ENCODE results near the gene GPR176.

DNA sequence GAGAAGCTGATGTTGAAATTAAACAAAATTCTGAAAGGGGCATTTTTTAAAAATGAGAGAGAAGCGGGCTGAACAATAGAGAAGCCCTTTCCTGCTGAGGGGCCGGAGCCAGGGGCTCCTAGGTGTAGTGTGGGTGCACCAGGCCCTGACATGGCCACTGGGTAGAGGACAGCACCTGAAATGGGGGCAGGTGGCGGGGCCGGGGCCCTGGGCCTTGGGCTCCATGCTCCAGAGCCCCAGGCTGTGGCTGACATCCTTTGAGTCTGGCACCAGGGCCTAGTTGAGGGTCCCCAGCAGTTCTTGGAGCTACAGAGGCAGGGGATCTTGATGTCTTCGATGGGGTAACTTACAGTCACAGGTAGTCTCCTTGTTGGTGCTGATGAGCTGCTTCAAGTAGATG, 6.5 kb upstream of the GPR176 start:
- TF ChIP-seq ZNF677 (tag by site-specific recombination; IDR thresholded peaks at IDR 0.05) (no peak), ZSCAN30 (tag by site-specific recombination; IDR thresholded peaks at IDR 0.05) (no peak), ZNF350 (tag by site-specific recombination; IDR thresholded peaks at IDR 0.05) (no peak), ZNF292 (tag by site-specific recombination; IDR thresholded peaks at IDR 0.05; ENCODE audit: borderline replicate concordance, low read depth) (no peak), ZNF121 (tag by site-specific recombination; IDR thresholded peaks at IDR 0.05) (no peak), ZNF610 (tag by site-specific recombination; IDR thresholded peaks at IDR 0.05; ENCODE audit: borderline replicate concordance) (no peak)
- TF ChIP-seq, protein P1, sequence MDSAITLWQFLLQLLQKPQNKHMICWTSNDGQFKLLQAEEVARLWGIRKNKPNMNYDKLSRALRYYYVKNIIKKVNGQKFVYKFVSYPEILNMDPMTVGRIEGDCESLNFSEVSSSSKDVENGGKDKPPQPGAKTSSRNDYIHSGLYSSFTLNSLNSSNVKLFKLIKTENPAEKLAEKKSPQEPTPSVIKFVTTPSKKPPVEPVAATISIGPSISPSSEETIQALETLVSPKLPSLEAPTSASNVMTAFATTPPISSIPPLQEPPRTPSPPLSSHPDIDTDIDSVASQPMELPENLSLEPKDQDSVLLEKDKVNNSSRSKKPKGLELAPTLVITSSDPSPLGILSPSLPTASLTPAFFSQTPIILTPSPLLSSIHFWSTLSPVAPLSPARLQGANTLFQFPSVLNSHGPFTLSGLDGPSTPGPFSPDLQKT (IDR thresholded peaks at IDR 0.05; ENCODE audit: borderline replicate concordance, low read depth, low read length) = no peak
- TF ChIP-seq, protein P2, sequence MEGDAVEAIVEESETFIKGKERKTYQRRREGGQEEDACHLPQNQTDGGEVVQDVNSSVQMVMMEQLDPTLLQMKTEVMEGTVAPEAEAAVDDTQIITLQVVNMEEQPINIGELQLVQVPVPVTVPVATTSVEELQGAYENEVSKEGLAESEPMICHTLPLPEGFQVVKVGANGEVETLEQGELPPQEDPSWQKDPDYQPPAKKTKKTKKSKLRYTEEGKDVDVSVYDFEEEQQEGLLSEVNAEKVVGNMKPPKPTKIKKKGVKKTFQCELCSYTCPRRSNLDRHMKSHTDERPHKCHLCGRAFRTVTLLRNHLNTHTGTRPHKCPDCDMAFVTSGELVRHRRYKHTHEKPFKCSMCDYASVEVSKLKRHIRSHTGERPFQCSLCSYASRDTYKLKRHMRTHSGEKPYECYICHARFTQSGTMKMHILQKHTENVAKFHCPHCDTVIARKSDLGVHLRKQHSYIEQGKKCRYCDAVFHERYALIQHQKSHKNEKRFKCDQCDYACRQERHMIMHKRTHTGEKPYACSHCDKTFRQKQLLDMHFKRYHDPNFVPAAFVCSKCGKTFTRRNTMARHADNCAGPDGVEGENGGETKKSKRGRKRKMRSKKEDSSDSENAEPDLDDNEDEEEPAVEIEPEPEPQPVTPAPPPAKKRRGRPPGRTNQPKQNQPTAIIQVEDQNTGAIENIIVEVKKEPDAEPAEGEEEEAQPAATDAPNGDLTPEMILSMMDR (tag by site-specific recombination; IDR thresholded peaks at IDR 0.05) = no peak
- TF ChIP-seq, protein P3, sequence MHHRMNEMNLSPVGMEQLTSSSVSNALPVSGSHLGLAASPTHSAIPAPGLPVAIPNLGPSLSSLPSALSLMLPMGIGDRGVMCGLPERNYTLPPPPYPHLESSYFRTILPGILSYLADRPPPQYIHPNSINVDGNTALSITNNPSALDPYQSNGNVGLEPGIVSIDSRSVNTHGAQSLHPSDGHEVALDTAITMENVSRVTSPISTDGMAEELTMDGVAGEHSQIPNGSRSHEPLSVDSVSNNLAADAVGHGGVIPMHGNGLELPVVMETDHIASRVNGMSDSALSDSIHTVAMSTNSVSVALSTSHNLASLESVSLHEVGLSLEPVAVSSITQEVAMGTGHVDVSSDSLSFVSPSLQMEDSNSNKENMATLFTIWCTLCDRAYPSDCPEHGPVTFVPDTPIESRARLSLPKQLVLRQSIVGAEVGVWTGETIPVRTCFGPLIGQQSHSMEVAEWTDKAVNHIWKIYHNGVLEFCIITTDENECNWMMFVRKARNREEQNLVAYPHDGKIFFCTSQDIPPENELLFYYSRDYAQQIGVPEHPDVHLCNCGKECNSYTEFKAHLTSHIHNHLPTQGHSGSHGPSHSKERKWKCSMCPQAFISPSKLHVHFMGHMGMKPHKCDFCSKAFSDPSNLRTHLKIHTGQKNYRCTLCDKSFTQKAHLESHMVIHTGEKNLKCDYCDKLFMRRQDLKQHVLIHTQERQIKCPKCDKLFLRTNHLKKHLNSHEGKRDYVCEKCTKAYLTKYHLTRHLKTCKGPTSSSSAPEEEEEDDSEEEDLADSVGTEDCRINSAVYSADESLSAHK (tag by site-specific recombination; IDR thresholded peaks at IDR 0.05) = no peak
